AG04449 (cell line): ENCODE data around the gene RALGDS.

Experiments
- CTCF ChIA-PET: fragments of 350-600 bp; formaldehyde crosslinking; extraction: SDS; loops from one replicate; lab custom pipeline; 2021; ENCODE audit warnings: antibody characterized with exemption; lab: Yijun Ruan, JAX
- POLR2A ChIA-PET: fragments of 400-600, 350-600 bp; formaldehyde crosslinking; extraction: SDS; loops from one replicate; lab custom pipeline; 2020; ENCODE audit warnings: antibody characterized with exemption, inconsistent platforms; lab: Yijun Ruan, JAX
- DNase-seq: peaks from one replicate; pipeline ENCODE4 v3.0.0-alpha.2; 2010; ENCODE audit warnings: low read depth, low spot score
- H3K4me3 ChIP-seq: 2 replicates; pipeline ENCODE4 v1.5.1; 2011; ENCODE audit warnings: low read depth, mild to moderate bottlenecking, control low read depth, low read length
- CTCF ChIP-seq: IDR thresholded peaks from one replicate; pipeline ENCODE4 v1.5.1; 2011; ENCODE audit warnings: mild to moderate bottlenecking, moderate library complexity, low read length, control low read depth, inconsistent platforms; ENCODE audit not compliant: insufficient read depth; ENCODE audit errors: missing control alignments

The RALGDS gene

GRCh38 chr9:133124907-133125275, 3.9 kb upstream of the RALGDS start:
- ChIA-PET POLR2A (no interaction called here), CTCF (interaction anchor here (14.0 kb wide), 1 partner anchor 22 kb away, joined by 282 read pairs; no protein-coding TSS in a partner anchor)
- no peak overlapping the region for H3K4me3 ChIP-seq
- no peak for DNase-seq
- no peak for TF ChIP-seq CTCF

- no peak for TF ChIP-seq CTCF
- ChIA-PET CTCF (interaction anchor here (14.0 kb wide), 1 partner anchor 22 kb away, joined by 282 read pairs; no protein-coding TSS in a partner anchor), POLR2A (no interaction called here)
- H3K4me3 ChIP-seq = no peak overlapping the region
- DNase-seq = no peak
Measured at GRCh38 chr9:133124123-133124906, 3.3 kb upstream of the RALGDS start.

GRCh38 chr9:133122935-133123611, 2.0 kb upstream of the RALGDS start:
- CTCF ChIA-PET = interaction anchor here (1.6 to 30.1 kb wide), 2 partner anchors 21 to 26 kb away, joined by 7 to 739 read pairs; no protein-coding TSS in a partner anchor

GRCh38 chr9:133122605-133122934, 1.5 kb upstream of the RALGDS start:
- ChIA-PET POLR2A (no interaction called here), CTCF (interaction anchor here (1.6 to 30.1 kb wide), 2 partner anchors 20 to 27 kb away, joined by 7 to 739 read pairs; no protein-coding TSS in a partner anchor)
- TF ChIP-seq CTCF = no peak
- H3K4me3 ChIP-seq = no peak overlapping the region
- DNase-seq = no peak

More at GRCh38 chr9:133122935-133123611, 2.0 kb upstream of the RALGDS start:
- POLR2A ChIA-PET = no interaction called here
- DNase-seq = no peak
- TF ChIP-seq CTCF = no peak
- no peak overlapping the region for H3K4me3 ChIP-seq

GRCh38 chr9:133121915-133122550, 993 bp upstream of the RALGDS start:
- no peak overlapping the region for H3K4me3 ChIP-seq
- ChIA-PET CTCF (interaction anchor here (1.6 to 30.1 kb wide), 2 partner anchors 20 to 27 kb away, joined by 7 to 739 read pairs; no protein-coding TSS in a partner anchor), POLR2A (no interaction called here)
- DNase-seq = no peak
- TF ChIP-seq CTCF = no peak
